HepG2 (cell line): Measurements from ENCODE around the gene MED19. TPM values are rescaled to one million over a fixed set of nuclear protein-coding genes. Genes with fewer than 3 reads are reported as not detected.

ENCODE experiments used
- ATAC-seq: fragments of 200-7000 bp; cut with Tn5 transposase; 3 replicates; pipeline ENCODE4 v1.9.1; 2020; ENCODE audit warnings: mild to moderate bottlenecking, moderate library complexity
- BruUV-seq: library from RNA; stranded (reverse); fragments of 400-500 nt; replicated peaks from 2 replicates; lab custom pipeline; 2021; lab: Mats Ljungman, UMichigan
- CTCF ChIA-PET: fragments of 300-600 bp; formaldehyde crosslinking; extraction: SDS; loops from one replicate; lab custom pipeline; 2021; ENCODE audit warnings: low total read pairs, inconsistent platforms, low intra/inter-chr PET ratio; lab: Yijun Ruan, JAX
- POLR2A ChIA-PET: fragments of 350-600 bp; sonication (Branson Sonifier 250); formaldehyde crosslinking; loops from one replicate; lab custom pipeline; 2020; ENCODE audit warnings: antibody characterized with exemption, inconsistent platforms; lab: Yijun Ruan, JAX
- DNase-seq: peaks from one replicate; pipeline ENCODE4 v3.0.0-alpha.2; 2015; ENCODE audit warnings: low spot score
- FAIRE-seq: peaks from 3 replicates; lab custom pipeline; 2011; peaks lifted over from hg19 to GRCh38; lab: Jason Lieb, UNC
- H2AFZ ChIP-seq: one replicate; pipeline ENCODE4 v1.6.1; 2011; ENCODE audit warnings: low read length, inconsistent platforms
- H3K27ac ChIP-seq: fragments of 300-600 bp; 3 replicates; pipeline ENCODE4 v1.8.0; 2011; ENCODE audit warnings: mixed run types, mild to moderate bottlenecking, mixed read lengths, low read length, inconsistent platforms; ENCODE audit not compliant: insufficient read depth; ENCODE audit errors: extremely low read length
- H3K27me3 ChIP-seq, 2 experiments: fragments of 200-600 bp in 1 of 2; 2 replicates in 1 of 2; 3 replicates in 1 of 2; pipeline versions ENCODE4 v1.6.0 to v1.8.0; 2011; ENCODE audit warnings: low read length in 2 of 2, mild to moderate bottlenecking in 2 of 2, moderate library complexity in 2 of 2, inconsistent platforms in 1 of 2; ENCODE audit not compliant: insufficient read depth in 2 of 2, control insufficient read depth in 1 of 2
- H3K36me3 ChIP-seq, 2 experiments: fragments of 200-600 bp in 1 of 2; replicated peaks in 1 of 2; 2 replicates in 1 of 2; 3 replicates in 1 of 2; pipeline versions ENCODE4 v1.5.1 to v1.8.0; 2011; ENCODE audit warnings: low read length in 2 of 2, inconsistent platforms in 1 of 2; ENCODE audit not compliant: insufficient read depth in 2 of 2, control insufficient read depth in 1 of 2
- H3K4me1 ChIP-seq: 2 replicates; pipeline ENCODE4 v1.5.1; 2012; ENCODE audit warnings: low read length, inconsistent platforms; ENCODE audit not compliant: insufficient read depth
- H3K4me2 ChIP-seq: 2 replicates; pipeline ENCODE4 v1.6.0; 2011; ENCODE audit warnings: low read depth, low read length, inconsistent platforms
- H3K4me3 ChIP-seq, 3 experiments: fragments of 200-600 bp in 1 of 3; sonication (generic), shearing (Covaris generic) in 1 of 3; replicated peaks in 1 of 3; 2 replicates each; pipeline ENCODE4 v1.5.1; 2011 to 2016; ENCODE audit warnings: low read length in 3 of 3, inconsistent platforms in 2 of 3, low read depth in 2 of 3, mild to moderate bottlenecking in 2 of 3, control low read depth in 1 of 3, mixed read lengths in 1 of 3; ENCODE audit not compliant: insufficient read depth in 1 of 3
- H3K79me2 ChIP-seq: one replicate; pipeline ENCODE4 v1.6.1; 2011; ENCODE audit warnings: low read length, inconsistent platforms; ENCODE audit not compliant: insufficient read depth
- H3K9ac ChIP-seq: 2 replicates; pipeline ENCODE4 v1.6.0; 2011; ENCODE audit warnings: mild to moderate bottlenecking, low read depth, low read length, inconsistent platforms; ENCODE audit not compliant: insufficient read depth
- H3K9me3 ChIP-seq: 2 replicates; pipeline ENCODE4 v1.5.1; 2012; ENCODE audit warnings: mild to moderate bottlenecking, low read length
- H4K20me1 ChIP-seq: 2 replicates; pipeline ENCODE4 v1.6.0; 2011; ENCODE audit warnings: inconsistent platforms, mild to moderate bottlenecking, low read length, moderate library complexity; ENCODE audit not compliant: insufficient read depth
- ETV6 ChIP-seq: sonication (generic); formaldehyde crosslinking; conservative IDR thresholded peaks from 2 replicates; pipeline ENCODE4 v1.4.0; 2020; ENCODE audit warnings: missing genetic modification reagents
- RARA ChIP-seq: IDR thresholded peaks from 2 replicates; pipeline ENCODE4 v1.6.1; 2016; ENCODE audit warnings: missing genetic modification reagents, missing compliant biosample characterization
- TCF7 ChIP-seq: sonication (generic); IDR thresholded peaks from 2 replicates; pipeline ENCODE4 v1.6.1; 2016; ENCODE audit warnings: antibody characterized with exemption, low read depth
- ZFYVE20 ChIP-seq: sonication (generic); formaldehyde crosslinking; IDR thresholded peaks from 2 replicates; pipeline ENCODE4 v1.8.0; 2023; ENCODE audit warnings: low read depth, mild to moderate bottlenecking, moderate library complexity, missing genetic modification reagents, borderline replicate concordance
- ZIK1 ChIP-seq: sonication (generic); formaldehyde crosslinking; IDR thresholded peaks from 2 replicates; pipeline ENCODE4 v1.5.0; 2020; ENCODE audit warnings: mild to moderate bottlenecking, low read depth, missing genetic modification reagents, borderline replicate concordance
- ZNF17 ChIP-seq: sonication (generic); formaldehyde crosslinking; IDR thresholded peaks from 2 replicates; pipeline ENCODE4 v1.5.0; 2020; ENCODE audit warnings: mild to moderate bottlenecking, missing genetic modification reagents
- ZNF274 ChIP-seq: sonication (generic); formaldehyde crosslinking; IDR thresholded peaks from 2 replicates; pipeline ENCODE4 v1.5.1; 2020; ENCODE audit warnings: mild to moderate bottlenecking, missing genetic modification reagents
- ZNF775 ChIP-seq: sonication (generic); formaldehyde crosslinking; IDR thresholded peaks from 2 replicates; pipeline ENCODE4 v1.4.0; 2020; ENCODE audit warnings: missing genetic modification reagents, mild to moderate bottlenecking, moderate library complexity, borderline replicate concordance
- ZNF850 ChIP-seq: sonication (generic); formaldehyde crosslinking; conservative IDR thresholded peaks from 2 replicates; pipeline ENCODE4 v1.9.0; 2021; ENCODE audit warnings: mild to moderate bottlenecking, missing genetic modification reagents
- WGBS: methylation state at CpG from one replicate; pipeline ENCODE4 v1.1.6; 2017; ENCODE audit warnings: low lambda C conversion rate; 5-methylcytosine and 5-hydroxymethylcytosine counted together
- in situ Hi-C: cut with HindIII; loops from 2 replicates; pipeline ENCODE4 v1.10.0; 2017; ENCODE audit warnings: low pct_unique_long_range_greater_than_20kb; ENCODE audit not compliant: extremely low pct_ligation_motif_present
- intact Hi-C: fragments of 100-400 bp; cut with micrococcal nuclease; formaldehyde crosslinking; loops from one replicate; pipeline ENCODE4 v1.10.0; 2022; ENCODE audit not compliant: unreplicated experiment
- polyA plus RNA-seq, 8 experiments: library from polyadenylated mRNA; depleted of rRNA in 3 of 8; stranded (reverse) in 7 of 8; unstranded in 1 of 8; fragments of >200 nt; fragmentation: Illumina TruSeq in 4 of 8; extraction: Trizol in 4 of 8; gene quantifications; 2 replicates each; pipeline versions ENCODE4 v1.2.1 to v1.2.3, GENCODE V29; 2011 to 2016; ENCODE audit warnings: low read depth in 4 of 8, missing spikeins in 1 of 8, mixed read lengths in 1 of 8; ENCODE audit not compliant: insufficient read depth in 1 of 8
- total RNA-seq, 5 experiments: library from RNA; depleted of rRNA; stranded (reverse); fragments of >200 nt; fragmentation: Illumina TruSeq; extraction: Trizol; gene quantifications; 2 replicates each; pipeline ENCODE4 v1.2.3, GENCODE V29; 2016; ENCODE audit warnings: low read depth in 1 of 5
- TF ChIP-seq, protein P1 (sequence below): sonication (generic); formaldehyde crosslinking; IDR thresholded peaks from 2 replicates; pipeline ENCODE4 v1.4.0; 2020; ENCODE audit warnings: missing genetic modification reagents, borderline replicate concordance
- TF ChIP-seq, protein P2 (sequence below): sonication (generic); formaldehyde crosslinking; IDR thresholded peaks from 2 replicates; pipeline ENCODE4 v1.4.0; 2020; ENCODE audit warnings: missing genetic modification reagents

MED19 gene
- total and polyA plus RNA-seq, 2 of the 13 experiments (the other 11 are each of a cell fraction or from before 2014, with no cell fraction given) = 12.9 to 13.8 TPM

DNA sequence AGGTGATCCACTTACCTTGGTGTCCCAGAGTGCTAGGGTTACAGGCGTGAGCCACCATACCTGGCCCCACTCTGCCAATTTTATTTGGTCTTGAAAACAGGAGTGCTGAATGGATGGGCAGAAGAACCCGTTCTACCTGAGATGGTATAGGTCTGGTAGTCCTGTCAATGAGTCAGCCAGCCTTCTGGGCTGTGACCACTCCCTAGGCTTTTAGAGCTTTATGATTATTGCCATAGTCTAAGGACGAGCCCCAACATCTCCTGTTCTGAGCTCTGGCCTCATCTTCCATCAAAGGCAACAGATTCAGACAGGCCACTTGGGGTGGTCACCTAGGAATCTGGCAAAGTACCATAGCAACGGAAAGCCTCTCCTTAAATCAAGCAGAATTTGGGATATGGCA is 32.6 kb downstream of the MED19 start:
- Histone ChIP-seq H3K4me1 (peaks cover 20% of the 10 kb centered on the region), H3K79me2 (peaks cover 25% of the 10 kb centered on the region), H3K4me2 (no peak overlapping the region), H3K4me3 (no peak overlapping the region), H4K20me1 (no peaks in the 10 kb centered on the region), H2AFZ (no peak overlapping the region), H3K9ac (no peak overlapping the region), H3K36me3 (peaks cover 6 to 64% of the 10 kb centered on the region in 2 experiments), H3K27ac (no peak overlapping the region), H3K9me3 (no peaks in the 10 kb centered on the region), H3K27me3 (no peaks in the 10 kb centered on the region)
- in situ Hi-C loops = no loop called here
- intact Hi-C loops = no loop called here
- DNase-seq (no peak), FAIRE-seq (no peak), ATAC-seq (no peak)
- CTCF ChIA-PET = no interaction called here
- WGBS = 100% methylated on average over 4 of the region's 4 CpGs
- TF ChIP-seq ZNF775 (CRISPR knock-in tag) (no peak), TCF7 (no peak), ZFYVE20 (CRISPR knock-in tag) (no peak), ZNF850 (CRISPR knock-in tag) (no peak), RARA (CRISPR knock-in tag) (no peak)
- BruUV-seq = no TSS peak
- POLR2A ChIA-PET = interaction anchor here (0.9 kb wide), 1 partner anchor 33 kb away, joined by 3 read pairs; the partner anchor contains the start of gene MED19

DNA sequence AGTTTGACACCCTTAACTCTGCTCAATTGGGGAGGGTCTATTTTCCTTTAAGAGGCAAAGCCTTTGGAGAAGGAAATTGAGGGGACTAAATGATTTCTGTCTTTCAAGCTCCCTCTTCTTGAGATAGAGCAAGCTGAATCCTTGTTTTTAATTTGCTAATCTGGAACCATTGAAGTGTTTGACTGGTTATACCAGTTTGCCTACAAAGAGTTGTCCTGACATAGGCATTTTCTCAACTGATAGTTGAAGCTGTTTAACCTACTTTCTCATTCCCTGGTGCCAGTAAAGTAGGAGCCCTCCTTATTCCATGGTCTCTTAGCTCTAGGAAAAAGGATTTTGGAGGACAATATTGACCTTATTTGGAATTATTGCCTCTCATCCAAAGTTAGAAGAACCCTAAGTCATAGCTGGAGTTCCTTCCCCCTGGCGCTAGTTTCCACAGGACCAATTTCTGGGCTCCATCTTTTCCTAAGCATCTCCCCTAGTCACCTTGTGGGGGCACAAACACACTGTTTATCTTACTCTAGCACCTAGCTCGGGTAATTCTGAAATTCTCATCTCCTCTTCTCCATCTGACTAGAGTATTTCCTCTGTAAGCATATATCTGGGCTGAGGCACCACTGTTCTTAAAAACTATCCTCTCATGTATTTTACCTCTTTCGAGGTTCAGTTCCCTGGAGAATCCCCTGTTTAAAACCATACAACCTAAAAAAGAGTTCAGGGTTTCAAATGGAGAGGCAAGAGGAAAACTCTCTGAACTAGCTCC is 36.7 kb downstream of the MED19 start:
- Histone ChIP-seq H3K9ac (no peak overlapping the region), H3K4me3 (no peak overlapping the region), H4K20me1 (no peaks in the 10 kb centered on the region), H3K4me2 (no peak overlapping the region), H3K9me3 (no peaks in the 10 kb centered on the region), H3K27me3 (no peaks in the 10 kb centered on the region), H2AFZ (no peak overlapping the region), H3K79me2 (peaks cover 51% of the 10 kb centered on the region), H3K4me1 (peaks cover 43% of the 10 kb centered on the region), H3K36me3 (peaks cover 12 to 59% of the 10 kb centered on the region in 2 experiments), H3K27ac (no peak overlapping the region)
- POLR2A ChIA-PET = interaction anchor here (0.9 kb wide), 1 partner anchor 11 kb away, joined by 3 read pairs; no protein-coding TSS in a partner anchor
- 99% methylated on average over 3 of the region's 3 CpGs for WGBS
- intact Hi-C loops = no loop called here
- no peak for FAIRE-seq
- BruUV-seq = no TSS peak
- CTCF ChIA-PET = no interaction called here
- ATAC-seq = no peak
- no peak for DNase-seq
- in situ Hi-C loops = no loop called here
- TF ChIP-seq ZNF274 (CRISPR knock-in tag) (no peak), ZIK1 (CRISPR knock-in tag) (no peak), ZNF17 (CRISPR knock-in tag) (no peak), ETV6 (no peak), ZNF850 (CRISPR knock-in tag) (no peak)
- TF ChIP-seq, protein P1, sequence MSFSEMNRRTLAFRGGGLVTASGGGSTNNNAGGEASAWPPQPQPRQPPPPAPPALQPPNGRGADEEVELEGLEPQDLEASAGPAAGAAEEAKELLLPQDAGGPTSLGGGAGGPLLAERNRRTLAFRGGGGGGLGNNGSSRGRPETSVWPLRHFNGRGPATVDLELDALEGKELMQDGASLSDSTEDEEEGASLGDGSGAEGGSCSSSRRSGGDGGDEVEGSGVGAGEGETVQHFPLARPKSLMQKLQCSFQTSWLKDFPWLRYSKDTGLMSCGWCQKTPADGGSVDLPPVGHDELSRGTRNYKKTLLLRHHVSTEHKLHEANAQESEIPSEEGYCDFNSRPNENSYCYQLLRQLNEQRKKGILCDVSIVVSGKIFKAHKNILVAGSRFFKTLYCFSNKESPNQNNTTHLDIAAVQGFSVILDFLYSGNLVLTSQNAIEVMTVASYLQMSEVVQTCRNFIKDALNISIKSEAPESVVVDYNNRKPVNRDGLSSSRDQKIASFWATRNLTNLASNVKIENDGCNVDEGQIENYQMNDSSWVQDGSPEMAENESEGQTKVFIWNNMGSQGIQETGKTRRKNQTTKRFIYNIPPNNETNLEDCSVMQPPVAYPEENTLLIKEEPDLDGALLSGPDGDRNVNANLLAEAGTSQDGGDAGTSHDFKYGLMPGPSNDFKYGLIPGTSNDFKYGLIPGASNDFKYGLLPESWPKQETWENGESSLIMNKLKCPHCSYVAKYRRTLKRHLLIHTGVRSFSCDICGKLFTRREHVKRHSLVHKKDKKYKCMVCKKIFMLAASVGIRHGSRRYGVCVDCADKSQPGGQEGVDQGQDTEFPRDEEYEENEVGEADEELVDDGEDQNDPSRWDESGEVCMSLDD (CRISPR knock-in tag) = no peak
- TF ChIP-seq, protein P2, sequence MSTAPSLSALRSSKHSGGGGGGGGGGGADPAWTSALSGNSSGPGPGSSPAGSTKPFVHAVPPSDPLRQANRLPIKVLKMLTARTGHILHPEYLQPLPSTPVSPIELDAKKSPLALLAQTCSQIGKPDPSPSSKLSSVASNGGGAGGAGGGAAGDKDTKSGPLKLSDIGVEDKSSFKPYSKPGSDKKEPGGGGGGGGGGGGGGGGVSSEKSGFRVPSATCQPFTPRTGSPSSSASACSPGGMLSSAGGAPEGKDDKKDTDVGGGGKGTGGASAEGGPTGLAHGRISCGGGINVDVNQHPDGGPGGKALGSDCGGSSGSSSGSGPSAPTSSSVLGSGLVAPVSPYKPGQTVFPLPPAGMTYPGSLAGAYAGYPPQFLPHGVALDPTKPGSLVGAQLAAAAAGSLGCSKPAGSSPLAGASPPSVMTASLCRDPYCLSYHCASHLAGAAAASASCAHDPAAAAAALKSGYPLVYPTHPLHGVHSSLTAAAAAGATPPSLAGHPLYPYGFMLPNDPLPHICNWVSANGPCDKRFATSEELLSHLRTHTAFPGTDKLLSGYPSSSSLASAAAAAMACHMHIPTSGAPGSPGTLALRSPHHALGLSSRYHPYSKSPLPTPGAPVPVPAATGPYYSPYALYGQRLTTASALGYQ (CRISPR knock-in tag) = no peak
